ENCODE data around the gene KIFC1.

- TF ChIP-seq CTCF (IDR thresholded peaks at IDR 0.05): no peak
- TF ChIP-seq POLR2AphosphoS5 (IDR thresholded peaks at IDR 0.05; ENCODE audit: insufficient read depth in 1 of 2, low read depth in 1 of 2): no peak
- no peak for TF ChIP-seq POLR2A (IDR thresholded peaks at IDR 0.05)
Observed at GRCh38 chr6:33417128-33417902, 25.7 kb downstream of the KIFC1 start.
